GM06990 (cell line): ENCODE data around the gene DTX1.

Experiments used
- DNase-seq: peaks from one replicate; pipeline ENCODE4 v3.0.0-alpha.2; 2011; ENCODE audit not compliant: insufficient read length; ENCODE audit errors: extremely low read depth
- H3K27me3 ChIP-seq: replicated peaks from 2 replicates; pipeline ENCODE4 v1.6.0; 2011; ENCODE audit warnings: low read length; ENCODE audit not compliant: control insufficient read depth, insufficient read depth
- H3K36me3 ChIP-seq: 2 replicates; pipeline ENCODE4 v1.5.1; 2011; ENCODE audit warnings: low read length; ENCODE audit not compliant: control insufficient read depth, insufficient read depth
- H3K4me3 ChIP-seq: replicated peaks from 2 replicates; pipeline ENCODE4 v1.5.1; 2011; ENCODE audit warnings: low read depth, mild to moderate bottlenecking, control low read depth, low read length
- CTCF ChIP-seq: IDR thresholded peaks from 2 replicates; pipeline ENCODE4 v1.5.1; 2011; ENCODE audit warnings: low read length, control low read depth, mild to moderate bottlenecking, inconsistent platforms; ENCODE audit not compliant: insufficient read depth, poor library complexity, severe bottlenecking

DTX1 gene

GRCh38 chr12:113090740-113091139 is 34.2 kb downstream of the DTX1 start:
- Histone ChIP-seq H3K27me3 (no peaks in the 10 kb centered on the region), H3K4me3 (no peak overlapping the region), H3K36me3 (no peaks in the 10 kb centered on the region)
- no peak for TF ChIP-seq CTCF
- DNase-seq = no peak

DNA sequence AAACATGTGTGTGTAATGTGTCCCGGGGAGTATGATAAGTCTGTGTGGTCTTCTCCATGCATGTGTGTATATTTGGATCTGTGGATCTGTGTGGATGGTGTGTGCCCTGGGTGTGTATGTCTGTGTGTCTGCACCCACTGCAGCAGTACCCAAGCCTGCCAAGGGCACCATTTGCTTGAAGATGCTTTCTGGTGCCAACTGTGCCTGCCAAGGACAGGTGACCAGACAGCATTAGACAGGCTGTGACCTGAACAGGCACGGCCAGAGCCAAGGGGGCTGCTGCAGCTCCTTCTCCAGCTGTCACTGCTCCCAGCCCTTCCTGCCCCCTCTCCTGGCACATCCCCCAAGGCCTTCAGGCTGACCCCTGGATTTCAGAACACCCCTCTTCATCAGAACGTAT is 35.0 kb downstream of the DTX1 start:
- H3K4me3 ChIP-seq = no peak overlapping the region
- H3K36me3 ChIP-seq = no peaks in the 10 kb centered on the region
- DNase-seq = no peak
- TF ChIP-seq CTCF = no peak
- H3K27me3 ChIP-seq = no peaks in the 10 kb centered on the region

- peak; percentile 71 for TF ChIP-seq CTCF
- Histone ChIP-seq H3K27me3 (no peaks in the 10 kb centered on the region; the same call in 1 of the 2 replicates), H3K36me3 (no peaks in the 10 kb centered on the region), H3K4me3 (no peak overlapping the region)
- DNase-seq = no peak
Measured at GRCh38 chr12:113092607-113093408, 36.3 kb downstream of the DTX1 start.

DNA sequence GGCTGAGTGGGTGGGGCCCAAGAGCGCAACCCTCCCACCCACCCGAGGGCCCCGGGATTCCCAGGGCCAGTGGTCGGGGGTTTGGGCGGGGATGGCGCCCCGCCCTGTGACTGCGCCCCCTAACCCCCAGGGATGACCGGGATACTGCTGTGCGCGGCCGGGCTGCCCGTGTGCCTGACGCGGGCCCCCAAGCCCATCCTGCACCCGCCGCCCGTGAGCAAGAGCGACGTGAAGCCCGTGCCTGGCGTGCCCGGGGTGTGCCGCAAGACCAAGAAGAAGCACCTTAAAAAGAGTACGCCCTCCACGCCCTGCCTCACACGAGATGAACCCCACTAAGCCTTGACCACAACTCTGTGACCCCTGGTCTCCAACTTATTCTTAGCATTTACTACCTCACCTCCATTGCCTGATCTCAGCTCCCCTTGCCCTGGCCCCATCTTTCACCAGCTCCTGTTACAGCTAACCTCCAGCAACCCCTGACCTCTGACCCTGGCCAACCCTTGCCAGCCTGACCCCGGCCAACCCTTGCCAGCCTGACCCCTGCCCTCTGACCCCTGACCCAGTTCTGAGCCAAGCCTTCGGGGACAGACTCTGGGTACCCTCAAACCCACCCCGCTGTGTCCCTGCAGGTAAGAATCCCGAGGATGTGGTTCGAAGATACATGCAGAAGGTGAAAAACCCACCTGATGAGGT is 37.0 kb downstream of the DTX1 start:
- no peaks in the 10 kb centered on the region for H3K36me3 ChIP-seq
- no peak for DNase-seq
- TF ChIP-seq CTCF = no peak
- no peaks in the 10 kb centered on the region; the same call in 1 of the 2 replicates for H3K27me3 ChIP-seq
- no peak overlapping the region for H3K4me3 ChIP-seq

DNA sequence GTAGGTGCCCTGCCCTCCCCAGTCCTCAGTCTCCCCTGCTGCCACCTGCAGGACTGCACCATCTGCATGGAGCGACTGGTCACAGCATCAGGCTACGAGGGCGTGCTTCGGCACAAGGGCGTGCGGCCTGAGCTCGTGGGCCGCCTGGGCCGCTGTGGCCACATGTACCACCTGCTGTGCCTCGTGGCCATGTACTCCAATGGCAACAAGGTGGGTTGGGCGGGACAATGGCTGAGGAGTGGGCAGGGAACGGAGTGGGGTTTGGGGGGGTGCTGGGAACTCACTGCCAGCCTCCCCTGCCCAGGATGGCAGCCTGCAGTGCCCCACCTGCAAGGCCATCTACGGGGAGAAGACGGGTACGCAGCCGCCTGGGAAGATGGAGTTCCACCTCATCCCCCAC is 38.2 kb downstream of the DTX1 start:
- DNase-seq = no peak
- Histone ChIP-seq H3K36me3 (no peaks in the 10 kb centered on the region), H3K27me3 (no peaks in the 10 kb centered on the region; the same call in 1 of the 2 replicates), H3K4me3 (no peak overlapping the region)
- TF ChIP-seq CTCF = no peak
